OCI-LY7 (cell line): ENCODE results near the gene ORC3. TPM values are rescaled to one million over a fixed set of nuclear protein-coding genes. Genes with fewer than 3 reads are reported as not detected.
A peak's percentile ranks its signal among the peaks of the same experiment; 100 is the strongest.
"Not testable (repeated sequence)": the region's sequence is repeated elsewhere in the genome, so short reads cannot be mapped to it uniquely, and the experiment has no call there.

Experiments used
- BruUV-seq: library from RNA; stranded (reverse); fragments of 400-500 nt; replicated peaks from 2 replicates; lab custom pipeline; 2021; lab: Mats Ljungman, UMichigan
- CTCF ChIA-PET: fragments of 300-600 bp; sonication (Branson Sonifier 250); formaldehyde crosslinking; loops from one replicate; lab custom pipeline; 2022; ENCODE audit warnings: antibody characterized with exemption; ENCODE audit not compliant: unreplicated experiment; lab: Charles Lee
- POLR2A ChIA-PET: fragments of 300-600 bp; sonication (Branson Sonifier 250); formaldehyde crosslinking; loops from one replicate; lab custom pipeline; 2022; ENCODE audit warnings: antibody characterized with exemption; lab: Charles Lee
- DNase-seq: peaks from one replicate; pipeline ENCODE4 v3.0.0-alpha.2; 2015; ENCODE audit warnings: low spot score
- H2AFZ ChIP-seq: fragments of 200-600 bp; sonication (generic), shearing (Covaris generic); 2 replicates; pipeline ENCODE4 v1.6.1; 2014; ENCODE audit warnings: mild to moderate bottlenecking, antibody characterized with exemption, low read length, moderate library complexity
- H3K27ac ChIP-seq: fragments of 200-600 bp; sonication (generic); 2 replicates; pipeline ENCODE4 v1.5.1; 2014; ENCODE audit warnings: mixed run types, low read depth, mild to moderate bottlenecking, moderate library complexity, low read length, inconsistent platforms; ENCODE audit not compliant: poor library complexity, severe bottlenecking
- H3K36me3 ChIP-seq: fragments of 200-600 bp; sonication (generic); 2 replicates; pipeline ENCODE4 v1.6.1; 2014; ENCODE audit warnings: mild to moderate bottlenecking, antibody characterized with exemption, low read length, moderate library complexity, mixed read lengths; ENCODE audit not compliant: insufficient read depth
- H3K4me1 ChIP-seq: fragments of 200-600 bp; sonication (generic); 2 replicates; pipeline ENCODE4 v1.5.1; 2014; ENCODE audit warnings: mild to moderate bottlenecking, low read length; ENCODE audit not compliant: insufficient read depth, poor library complexity, severe bottlenecking
- H3K4me2 ChIP-seq: fragments of 200-600 bp; sonication (generic); 2 replicates; pipeline ENCODE4 v1.6.1; 2014; ENCODE audit warnings: mild to moderate bottlenecking, low read length
- H3K4me3 ChIP-seq: fragments of 200-600 bp; sonication (generic); 2 replicates; pipeline ENCODE4 v1.5.1; 2014; ENCODE audit warnings: mild to moderate bottlenecking, low read depth, low read length; ENCODE audit not compliant: poor library complexity, severe bottlenecking
- H3K79me2 ChIP-seq: fragments of 200-600 bp; sonication (generic); 2 replicates; pipeline ENCODE4 v1.6.1; 2016; ENCODE audit warnings: low read depth, mild to moderate bottlenecking, low read length, moderate library complexity, mixed read lengths; ENCODE audit not compliant: insufficient read depth
- H3K9me2 ChIP-seq: fragments of 200-600 bp; sonication (generic); 2 replicates; pipeline ENCODE4 v1.6.1; 2016; ENCODE audit warnings: mild to moderate bottlenecking, low read length, mixed read lengths; ENCODE audit not compliant: insufficient read depth
- H3K9me3 ChIP-seq: fragments of 200-600 bp; sonication (generic); 2 replicates; pipeline ENCODE4 v1.6.1; 2014; ENCODE audit warnings: mild to moderate bottlenecking, mixed run types, low read length, mixed read lengths
- H4K20me1 ChIP-seq: fragments of 200-600 bp; sonication (generic); 2 replicates; pipeline ENCODE4 v1.6.1; 2014; ENCODE audit warnings: mild to moderate bottlenecking, antibody characterized with exemption, low read length, moderate library complexity, mixed read lengths; ENCODE audit not compliant: insufficient read depth
- CTCF ChIP-seq: fragments of 200-600 bp; sonication (generic); conservative IDR thresholded peaks from 2 replicates; pipeline ENCODE4 v1.5.1; 2014; ENCODE audit warnings: mild to moderate bottlenecking, antibody characterized with exemption, low read length, moderate library complexity, mixed read lengths
- EZH2phosphoT487 ChIP-seq: fragments of 200-600 bp; sonication (generic); IDR thresholded peaks from 2 replicates; pipeline ENCODE4 v1.6.1; 2018; ENCODE audit warnings: low read depth, borderline replicate concordance, mild to moderate bottlenecking, mixed run types, antibody characterized with exemption, low read length, moderate library complexity, mixed read lengths
- intact Hi-C: fragments of 100-400 bp; cut with micrococcal nuclease; formaldehyde crosslinking; loops from one replicate; pipeline ENCODE4 v1.10.0; 2022; ENCODE audit not compliant: unreplicated experiment
- total RNA-seq, 2 experiments: library from RNA; depleted of rRNA in 1 of 2; stranded (reverse); fragments of >200 nt in 1 of 2; shearing (Covaris generic) in 1 of 2; gene quantifications; 2 replicates each; pipeline ENCODE4 v1.2.3, GENCODE V29; 2014 to 2022

The ORC3 gene
- total RNA-seq, 2 experiments from 2014 or later, result 34.8 to 45.0 TPM

- H2AFZ ChIP-seq, result no peak overlapping the region
- no peaks in the 10 kb centered on the region for H3K4me1 ChIP-seq
- no TSS peak for BruUV-seq
- no peaks in the 10 kb centered on the region for H4K20me1 ChIP-seq
- H3K4me2 ChIP-seq, result no peak overlapping the region
- H3K27ac ChIP-seq, result no peak overlapping the region
- ChIA-PET POLR2A (interaction anchor here (0.6 to 1.8 kb wide), 9 partner anchors 10 to 1470 kb away, joined by 3 to 7 read pairs (median 4); no protein-coding TSS in a partner anchor), CTCF (no interaction called here)
- H3K9me3 ChIP-seq, result no peaks in the 10 kb centered on the region
- no peak for DNase-seq
- peaks cover 56% of the 10 kb centered on the region for H3K36me3 ChIP-seq
- intact Hi-C loops, result no loop called here
- H3K4me3 ChIP-seq, result no peak overlapping the region
- TF ChIP-seq CTCF (no peak), EZH2phosphoT487 (no peak)
- H3K79me2 ChIP-seq, result no peaks in the 10 kb centered on the region
- no peaks in the 10 kb centered on the region for H3K9me2 ChIP-seq
Measured at GRCh38 chr6:87606199-87606598, 16.3 kb downstream of the ORC3 start.

GRCh38 chr6:87608802-87609201, 18.9 kb downstream of the ORC3 start:
- Histone ChIP-seq H4K20me1 (no peaks in the 10 kb centered on the region), H3K4me3 (no peak overlapping the region), H3K9me2 (no peaks in the 10 kb centered on the region), H3K9me3 (no peaks in the 10 kb centered on the region), H3K4me2 (no peak overlapping the region), H3K36me3 (peaks cover 76% of the 10 kb centered on the region), H2AFZ (no peak overlapping the region), H3K4me1 (no peaks in the 10 kb centered on the region), H3K27ac (no peak overlapping the region), H3K79me2 (no peaks in the 10 kb centered on the region)
- DNase-seq, result no peak
- intact Hi-C loops, result no loop called here
- TF ChIP-seq EZH2phosphoT487, result no peak
- BruUV-seq, result no TSS peak
- POLR2A ChIA-PET, result no interaction called here
- CTCF ChIA-PET, result no interaction called here

GRCh38 chr6:87613018-87613417, 23.1 kb downstream of the ORC3 start:
- H3K27ac ChIP-seq, H3K9me2 ChIP-seq, DNase-seq, intact Hi-C loops, CTCF ChIA-PET, H3K9me3 ChIP-seq, H2AFZ ChIP-seq, H3K4me1 ChIP-seq, H3K4me3 ChIP-seq, H3K79me2 ChIP-seq, H3K4me2 ChIP-seq, H4K20me1 ChIP-seq: not testable (repeated sequence)
- BruUV-seq, result TSS peak; percentile 16
- peaks cover 89% of the 10 kb centered on the region for H3K36me3 ChIP-seq
- POLR2A ChIA-PET, result interaction anchor here (1.0 kb wide), 1 partner anchor 20 kb away, joined by 3 read pairs; no protein-coding TSS in a partner anchor
